Glomerular endothelial cell (primary cell): Measurements from ENCODE around the gene CDY1B. TPM values are rescaled to one million over a fixed set of nuclear protein-coding genes. Genes with fewer than 3 reads are reported as not detected.
"Not testable (repeated sequence)": the region's sequence is repeated elsewhere in the genome, so short reads cannot be mapped to it uniquely, and the experiment has no call there.

Experiments used
- DNase-seq: peaks from one replicate; pipeline ENCODE4 v3.0.0-alpha.2; 2011; ENCODE audit warnings: low read depth, low spot score; ENCODE audit errors: extremely low read depth
- total RNA-seq: library from RNA; depleted of rRNA; stranded (reverse); fragments of >200 nt; gene quantifications from 2 replicates; pipeline ENCODE4 v1.2.3, GENCODE V29; 2015

CDY1B gene
- not detected in 2 replicates for total RNA-seq

- not testable (repeated sequence) for DNase-seq
Observed at GRCh38 chrY:24047919-24048318, at the start of gene CDY1B. Gene CDY1B, minus strand, starts transcription at chrY:24048019. Its CDS starts 331 bp downstream, at chrY:24047688.

GRCh38 chrY:24049525-24049924 is 1.7 kb upstream of the CDY1B start:
- DNase-seq, result not testable (repeated sequence)

- DNase-seq, result not testable (repeated sequence)
Observed at GRCh38 chrY:24043209-24043608, 4.6 kb downstream of the CDY1B start.

DNA sequence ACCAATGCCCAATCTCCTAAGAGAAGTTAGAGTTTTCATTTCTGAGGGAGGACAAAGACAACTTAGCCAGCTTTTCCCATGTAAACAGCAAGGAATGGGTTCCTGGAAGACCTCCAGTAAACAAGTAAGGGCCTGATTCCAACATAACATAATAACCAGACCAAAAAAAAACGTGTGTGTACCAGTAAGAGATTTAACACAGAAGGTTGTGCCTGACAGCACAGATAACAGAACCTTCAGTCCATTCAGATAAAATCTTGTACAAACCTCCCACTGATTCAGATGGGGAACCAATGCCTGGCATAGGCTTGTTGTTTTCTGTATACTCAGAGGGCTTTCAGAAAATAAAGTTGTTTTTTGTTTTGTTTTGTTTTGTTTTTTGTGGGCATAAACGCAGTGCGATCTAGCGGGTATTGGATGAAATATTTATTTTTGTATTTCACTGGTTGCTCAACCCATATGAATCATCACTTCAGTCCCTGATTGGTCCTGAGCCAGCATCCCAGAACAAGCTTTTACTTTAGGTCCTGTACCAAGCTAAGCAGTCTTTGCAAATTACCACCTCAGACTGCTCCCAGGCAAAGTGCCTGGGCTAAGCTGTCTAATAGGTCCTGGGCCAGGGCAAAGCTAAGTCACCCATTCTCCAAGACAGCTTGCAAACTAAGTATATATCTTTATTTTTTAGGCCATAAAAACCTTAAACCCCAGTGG is 8.7 kb downstream of the CDY1B start:
- DNase-seq, result not testable (repeated sequence)

DNA sequence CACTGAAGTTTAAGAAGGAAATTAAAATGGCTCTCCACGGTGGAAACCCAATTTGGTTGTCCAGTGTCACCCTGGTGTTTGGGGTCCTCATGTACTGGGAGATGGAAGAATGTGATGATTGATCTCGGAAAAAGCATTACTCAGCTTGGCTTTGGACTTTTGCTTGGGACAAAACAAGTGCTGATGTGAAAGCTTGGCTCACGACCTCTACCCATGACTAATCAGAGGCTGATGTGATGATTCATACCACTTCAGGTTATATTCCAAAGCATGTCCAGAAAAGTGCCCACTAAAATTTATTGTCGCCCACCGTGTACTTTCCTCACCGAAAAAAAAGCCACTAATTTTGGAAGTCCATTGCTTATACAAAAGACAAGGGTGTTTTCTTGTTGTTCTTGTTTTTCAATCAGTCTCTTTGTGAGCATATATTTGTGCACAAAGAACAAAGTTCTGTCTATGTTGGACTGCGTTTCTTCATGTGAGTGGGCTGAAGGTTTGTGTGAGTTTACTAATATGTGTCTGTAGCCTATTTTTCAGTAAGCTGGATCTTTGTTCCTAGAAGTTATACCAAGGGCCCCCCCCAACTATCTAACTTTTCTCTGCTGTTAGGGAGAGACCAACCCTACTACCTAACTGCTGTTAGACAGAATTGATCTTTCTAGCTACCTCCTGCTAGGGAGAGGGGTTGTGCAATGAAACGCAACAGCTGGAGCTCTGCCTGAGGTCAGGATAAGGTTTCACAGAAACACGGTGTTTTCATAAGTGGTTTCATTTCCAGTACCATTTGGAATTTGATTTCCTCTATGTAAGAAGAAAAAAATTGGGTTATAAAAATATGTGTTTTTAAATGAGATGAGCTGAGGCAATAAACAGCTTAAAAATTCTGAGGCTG is 21.4 kb downstream of the CDY1B start:
- not testable (repeated sequence) for DNase-seq
